ENCODE data around the gene XIST.

XIST gene

GRCh38 chrX:73850124-73851013, 2.1 kb downstream of the XIST start:
- in situ Hi-C loops (cut with MboI; ENCODE audit: low sequenced_read_pairs, unreplicated experiment), result loop anchor here (25.0 kb wide), 2 partner anchors 487 to 687 kb away; no protein-coding TSS in a partner anchor
- TF ChIP-seq CTCF (IDR thresholded peaks at IDR 0.05; ENCODE audit: borderline replicate concordance, control extremely low read depth, extremely low read depth, insufficient read depth, missing control alignments), result peak; percentile 6
- peak; percentile 32 for DNase-seq (ENCODE audit: low spot score)

GRCh38 chrX:73849073-73849472, 3.4 kb downstream of the XIST start:
- in situ Hi-C loops (cut with MboI; ENCODE audit: low sequenced_read_pairs, unreplicated experiment), result loop anchor here (25.0 kb wide), 1 partner anchor 88 kb away; no protein-coding TSS in a partner anchor
- no peak for TF ChIP-seq CTCF (IDR thresholded peaks at IDR 0.05; ENCODE audit: borderline replicate concordance, control extremely low read depth, extremely low read depth, insufficient read depth, missing control alignments)
- DNase-seq (ENCODE audit: low spot score), result no peak

- in situ Hi-C loops (cut with MboI; ENCODE audit: low sequenced_read_pairs, unreplicated experiment), result loop anchor here (25.0 kb wide), 1 partner anchor 89 kb away; no protein-coding TSS in a partner anchor
- no peak for DNase-seq (ENCODE audit: low spot score)
- TF ChIP-seq CTCF (IDR thresholded peaks at IDR 0.05; ENCODE audit: borderline replicate concordance, control extremely low read depth, extremely low read depth, insufficient read depth, missing control alignments), result no peak
Observed at GRCh38 chrX:73847991-73848390, 4.5 kb downstream of the XIST start.

DNA sequence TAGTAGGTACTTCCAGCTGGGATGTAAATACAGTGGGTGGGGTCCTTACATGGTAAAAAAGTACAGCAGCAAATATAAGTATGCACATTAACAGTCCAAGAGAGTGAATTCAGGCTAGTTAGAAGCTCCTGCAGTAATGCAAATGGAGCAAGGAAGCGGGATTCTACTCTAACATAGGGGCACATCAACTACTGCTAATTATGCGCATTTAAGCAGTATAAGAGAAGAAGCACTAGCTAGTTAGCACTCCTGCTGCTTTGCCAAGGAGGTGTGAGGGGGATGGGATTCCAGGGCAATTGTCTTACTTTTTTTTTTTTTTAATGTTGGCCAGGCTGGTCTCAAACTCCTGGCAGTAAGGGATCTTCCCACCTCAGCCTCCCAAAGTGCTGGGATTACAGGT, 5.4 kb downstream of the XIST start:
- TF ChIP-seq CTCF (IDR thresholded peaks at IDR 0.05; ENCODE audit: borderline replicate concordance, control extremely low read depth, extremely low read depth, insufficient read depth, missing control alignments), result no peak
- DNase-seq (ENCODE audit: low spot score), result no peak
- in situ Hi-C loops (cut with MboI; ENCODE audit: low sequenced_read_pairs, unreplicated experiment), result loop anchor here (25.0 kb wide), 1 partner anchor 90 kb away; no protein-coding TSS in a partner anchor

- in situ Hi-C loops (cut with MboI; ENCODE audit: low sequenced_read_pairs, unreplicated experiment), result loop anchor here (25.0 kb wide), 1 partner anchor 95 kb away; no protein-coding TSS in a partner anchor
- DNase-seq (ENCODE audit: low spot score), result no peak
- TF ChIP-seq CTCF (IDR thresholded peaks at IDR 0.05; ENCODE audit: borderline replicate concordance, control extremely low read depth, extremely low read depth, insufficient read depth, missing control alignments), result no peak
Observed at GRCh38 chrX:73842541-73843234, 9.8 kb downstream of the XIST start.

GRCh38 chrX:73841337-73841736, 11.2 kb downstream of the XIST start:
- in situ Hi-C loops (cut with MboI; ENCODE audit: low sequenced_read_pairs, unreplicated experiment), result loop anchor here (25.0 kb wide), 1 partner anchor 96 kb away; no protein-coding TSS in a partner anchor
- TF ChIP-seq CTCF (IDR thresholded peaks at IDR 0.05; ENCODE audit: borderline replicate concordance, control extremely low read depth, extremely low read depth, insufficient read depth, missing control alignments), result no peak
- DNase-seq (ENCODE audit: low spot score), result no peak

Measured in GM13976 (cell line).